Lung (tissue), 12 donors: ENCODE results near the gene CAPZB. TPM values are rescaled to one million over a fixed set of nuclear protein-coding genes. Genes with fewer than 3 reads are reported as not detected.

ENCODE experiments used
- ATAC-seq: fragments of 200-7000 bp; cut with Tn5 transposase; one replicate; pipeline ENCODE4 v1.9.1; 2020; ENCODE audit warnings: moderate number of reproducible peaks; ENCODE audit not compliant: insufficient read depth, low FRiP score
- DNase-seq, 3 donors: peaks; one replicate each; pipeline ENCODE4 v3.0.0-alpha.2; 2013 to 2017
- H3K27ac ChIP-seq, 2 donors: one replicate each; pipeline ENCODE4 v1.5.1; 2013; ENCODE audit warnings: mild to moderate bottlenecking in 2 of 2, moderate library complexity in 2 of 2, control low read depth in 1 of 2, inconsistent platforms in 1 of 2, low read depth in 1 of 2, low read length in 1 of 2
- H3K27me3 ChIP-seq, 3 donors: one replicate each; pipeline ENCODE4 v1.5.1; 2013; ENCODE audit warnings: low read length in 2 of 3; ENCODE audit not compliant: control insufficient read depth in 3 of 3, insufficient read depth in 3 of 3
- H3K36me3 ChIP-seq, 4 donors: one replicate each; pipeline ENCODE4 v1.5.1; 2013; ENCODE audit warnings: low read length in 4 of 4, mild to moderate bottlenecking in 1 of 4, moderate library complexity in 1 of 4; ENCODE audit not compliant: control insufficient read depth in 4 of 4, insufficient read depth in 4 of 4
- H3K4me1 ChIP-seq, 5 donors: one replicate each; pipeline ENCODE4 v1.5.1; 2013; ENCODE audit warnings: low read length in 5 of 5, mild to moderate bottlenecking in 2 of 5, moderate library complexity in 1 of 5; ENCODE audit not compliant: control insufficient read depth in 5 of 5, insufficient read depth in 5 of 5
- H3K4me3 ChIP-seq: one replicate; pipeline ENCODE4 v1.5.1; 2013; ENCODE audit warnings: mild to moderate bottlenecking, control low read depth, moderate library complexity
- H3K9ac ChIP-seq, 2 donors: one replicate each; pipeline ENCODE4 v1.5.1; 2013; ENCODE audit warnings: low read length in 2 of 2, control low read depth in 1 of 2; ENCODE audit not compliant: insufficient read depth in 1 of 2
- H3K9me3 ChIP-seq, 4 donors: one replicate each; pipeline ENCODE4 v1.5.1; 2013; ENCODE audit warnings: low read length in 3 of 4, mild to moderate bottlenecking in 1 of 4, moderate library complexity in 1 of 4; ENCODE audit not compliant: control insufficient read depth in 4 of 4, insufficient read depth in 3 of 4
- WGBS, 2 donors: extraction: QIAGEN DNeasy Blood & Tissue Kit; methylation state at CpG; one replicate each; pipeline ENCODE4 v1.1.7; 2013; 5-methylcytosine and 5-hydroxymethylcytosine counted together
- polyA plus RNA-seq, 2 donors: library from polyadenylated mRNA; stranded (reverse); fragments of 200-250 nt; gene quantifications; one replicate each; pipeline ENCODE4 v1.2.1, GENCODE V29; 2013
- total RNA-seq, 2 donors: library from RNA; depleted of rRNA in 1 of 2; stranded (reverse); fragments of >200 nt in 1 of 2; gene quantifications; one replicate each; pipeline ENCODE4 v1.2.1, GENCODE V29; 2014 to 2021
- TF ChIP-seq, protein P1 (sequence below): IDR thresholded peaks from 2 replicates; pipeline ENCODE4 v1.5.1; 2012; ENCODE audit warnings: mild to moderate bottlenecking; ENCODE audit errors: control extremely low read depth, extremely low read depth
- donor health status: control.
- donor health status: control.
- donor health status: Bipolar disorder and iron deficiency.
- donor health status: healthy.
- donor health status: DM: yes; HTN: yes; CAD: no.

The CAPZB gene
- total and polyA plus RNA-seq, 4 donors = 94.7 to 339 (median 278) TPM

DNA sequence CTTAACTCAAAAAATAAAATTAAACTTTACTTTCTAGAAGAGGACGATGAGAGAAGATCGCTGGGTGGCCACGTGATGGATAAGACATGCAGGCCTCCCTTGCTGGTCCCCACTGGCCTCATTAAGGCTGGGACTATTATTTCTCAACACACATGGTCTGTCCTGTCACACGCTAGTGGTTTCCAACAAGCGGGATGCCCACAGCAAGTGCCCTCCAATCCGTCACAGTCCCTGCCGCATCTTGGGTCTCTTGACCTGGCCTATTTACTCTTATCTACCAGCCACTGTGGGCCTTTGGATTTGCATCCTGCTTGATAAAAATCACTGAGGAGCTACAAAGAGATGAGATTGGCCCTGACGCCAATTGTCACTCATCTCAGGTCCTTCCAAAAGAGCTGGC lies 30.0 kb downstream of the CAPZB start:
- no peak overlapping the region for H3K27ac ChIP-seq
- no peak for ATAC-seq
- H3K9ac ChIP-seq = no peak overlapping the region
- no peak overlapping the region for H3K4me3 ChIP-seq
- no peak for DNase-seq
- peaks cover 37 to 60% (median 43%) of the 10 kb centered on the region in 5 donors for H3K4me1 ChIP-seq
- no peaks in the 10 kb centered on the region for H3K9me3 ChIP-seq
- no peaks in the 10 kb centered on the region for H3K36me3 ChIP-seq
- TF ChIP-seq, protein P1, sequence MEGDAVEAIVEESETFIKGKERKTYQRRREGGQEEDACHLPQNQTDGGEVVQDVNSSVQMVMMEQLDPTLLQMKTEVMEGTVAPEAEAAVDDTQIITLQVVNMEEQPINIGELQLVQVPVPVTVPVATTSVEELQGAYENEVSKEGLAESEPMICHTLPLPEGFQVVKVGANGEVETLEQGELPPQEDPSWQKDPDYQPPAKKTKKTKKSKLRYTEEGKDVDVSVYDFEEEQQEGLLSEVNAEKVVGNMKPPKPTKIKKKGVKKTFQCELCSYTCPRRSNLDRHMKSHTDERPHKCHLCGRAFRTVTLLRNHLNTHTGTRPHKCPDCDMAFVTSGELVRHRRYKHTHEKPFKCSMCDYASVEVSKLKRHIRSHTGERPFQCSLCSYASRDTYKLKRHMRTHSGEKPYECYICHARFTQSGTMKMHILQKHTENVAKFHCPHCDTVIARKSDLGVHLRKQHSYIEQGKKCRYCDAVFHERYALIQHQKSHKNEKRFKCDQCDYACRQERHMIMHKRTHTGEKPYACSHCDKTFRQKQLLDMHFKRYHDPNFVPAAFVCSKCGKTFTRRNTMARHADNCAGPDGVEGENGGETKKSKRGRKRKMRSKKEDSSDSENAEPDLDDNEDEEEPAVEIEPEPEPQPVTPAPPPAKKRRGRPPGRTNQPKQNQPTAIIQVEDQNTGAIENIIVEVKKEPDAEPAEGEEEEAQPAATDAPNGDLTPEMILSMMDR = no peak
- H3K27me3 ChIP-seq = no peaks in the 10 kb centered on the region
- WGBS, 2 donors = 89% methylated on average over 8 of the region's 8 CpGs

DNA sequence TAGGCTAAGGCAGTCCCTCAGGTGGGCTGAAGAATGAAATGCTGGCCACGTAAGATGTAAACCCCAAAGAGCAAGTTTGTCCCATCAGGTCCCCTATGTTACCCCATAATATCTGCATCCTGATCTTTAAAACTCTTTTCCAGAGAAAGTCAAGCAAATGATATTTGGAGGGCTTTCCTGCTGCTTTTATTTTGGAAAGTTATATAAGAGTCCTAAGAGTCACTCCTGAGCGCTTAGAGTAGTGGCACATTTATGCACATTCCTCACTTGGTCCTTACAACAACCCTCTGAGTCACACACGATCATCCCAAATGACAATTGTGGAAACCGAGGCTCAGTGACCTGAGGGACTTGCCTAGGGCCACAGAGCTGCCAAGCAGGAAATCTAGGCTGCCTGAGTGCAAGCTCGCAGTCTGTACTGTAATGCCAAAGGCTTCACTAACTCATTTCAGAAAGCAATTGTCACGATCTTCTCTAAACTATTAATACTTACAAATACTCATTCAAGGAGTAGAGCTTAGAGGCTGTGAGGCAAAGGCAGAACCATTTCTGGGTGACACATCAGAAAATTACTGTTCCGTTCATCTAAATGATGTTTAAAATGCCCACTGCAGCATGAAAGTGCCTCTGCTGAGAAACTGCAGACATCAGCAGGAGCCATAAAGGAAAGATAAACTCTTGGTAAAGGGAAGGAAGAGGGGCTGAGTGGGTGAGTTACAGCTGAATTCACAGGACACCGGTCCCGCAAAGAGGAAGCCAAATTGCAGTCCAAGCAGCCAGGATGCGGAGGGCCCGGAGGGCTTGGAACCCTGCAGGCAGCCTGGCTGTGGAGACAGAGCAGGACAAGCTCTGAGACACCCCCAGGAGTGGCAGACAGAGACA lies 30.8 kb downstream of the CAPZB start:
- DNase-seq = peak in 2 of 3 donors; percentile 49 to 55
- H3K9me3 ChIP-seq = no peaks in the 10 kb centered on the region
- peak overlapping the region; percentile 13 to 49 for H3K27ac ChIP-seq
- H3K36me3 ChIP-seq = no peaks in the 10 kb centered on the region
- no peak for ATAC-seq
- H3K4me3 ChIP-seq = no peak overlapping the region
- no peaks in the 10 kb centered on the region for H3K27me3 ChIP-seq
- TF ChIP-seq, protein P1 = no peak
- H3K4me1 ChIP-seq = peaks cover 40 to 68% (median 45%) of the 10 kb centered on the region in 5 donors
- WGBS, 2 donors = 30 to 40% methylated on average over 11 of the region's 11 CpGs
- no peak overlapping the region for H3K9ac ChIP-seq

DNA sequence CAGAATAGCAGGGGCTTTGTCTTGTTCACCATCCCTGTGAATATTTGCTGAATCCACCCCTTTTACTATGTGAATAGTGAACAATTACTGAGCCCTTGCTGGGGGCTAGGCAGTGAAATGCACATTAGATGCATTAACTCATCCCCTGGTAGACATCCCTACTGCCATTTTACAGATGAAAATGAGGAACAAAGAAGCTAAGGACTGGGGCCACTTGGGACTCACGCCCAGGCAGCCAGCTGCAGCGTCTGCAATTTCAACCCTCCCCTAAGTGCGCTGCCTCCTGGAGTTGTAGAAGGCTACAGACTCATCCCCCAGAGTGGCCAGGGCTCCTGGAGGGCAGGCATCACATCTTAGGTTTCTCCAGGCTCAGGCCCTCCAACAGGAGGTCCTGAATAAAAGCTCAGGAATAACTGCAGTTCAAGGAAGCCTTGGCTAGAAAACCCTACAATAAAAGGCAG lies 31.6 kb downstream of the CAPZB start:
- Histone ChIP-seq H3K36me3 (peaks cover 0 to 2% (median 0%) of the 10 kb centered on the region in 4 donors), H3K9me3 (no peaks in the 10 kb centered on the region), H3K4me3 (no peak overlapping the region), H3K27ac (peak overlapping the region in 1 of 2 donors; percentile 49), H3K9ac (no peak overlapping the region), H3K4me1 (peaks cover 47 to 75% (median 50%) of the 10 kb centered on the region in 5 donors), H3K27me3 (no peaks in the 10 kb centered on the region)
- 20 to 38% methylated on average over 3 of the region's 3 CpGs for WGBS, 2 donors
- DNase-seq (no peak), ATAC-seq (no peak)
- TF ChIP-seq, protein P1 = no peak
